ENCODE results near the gene MN1.

Gene MN1

DNA sequence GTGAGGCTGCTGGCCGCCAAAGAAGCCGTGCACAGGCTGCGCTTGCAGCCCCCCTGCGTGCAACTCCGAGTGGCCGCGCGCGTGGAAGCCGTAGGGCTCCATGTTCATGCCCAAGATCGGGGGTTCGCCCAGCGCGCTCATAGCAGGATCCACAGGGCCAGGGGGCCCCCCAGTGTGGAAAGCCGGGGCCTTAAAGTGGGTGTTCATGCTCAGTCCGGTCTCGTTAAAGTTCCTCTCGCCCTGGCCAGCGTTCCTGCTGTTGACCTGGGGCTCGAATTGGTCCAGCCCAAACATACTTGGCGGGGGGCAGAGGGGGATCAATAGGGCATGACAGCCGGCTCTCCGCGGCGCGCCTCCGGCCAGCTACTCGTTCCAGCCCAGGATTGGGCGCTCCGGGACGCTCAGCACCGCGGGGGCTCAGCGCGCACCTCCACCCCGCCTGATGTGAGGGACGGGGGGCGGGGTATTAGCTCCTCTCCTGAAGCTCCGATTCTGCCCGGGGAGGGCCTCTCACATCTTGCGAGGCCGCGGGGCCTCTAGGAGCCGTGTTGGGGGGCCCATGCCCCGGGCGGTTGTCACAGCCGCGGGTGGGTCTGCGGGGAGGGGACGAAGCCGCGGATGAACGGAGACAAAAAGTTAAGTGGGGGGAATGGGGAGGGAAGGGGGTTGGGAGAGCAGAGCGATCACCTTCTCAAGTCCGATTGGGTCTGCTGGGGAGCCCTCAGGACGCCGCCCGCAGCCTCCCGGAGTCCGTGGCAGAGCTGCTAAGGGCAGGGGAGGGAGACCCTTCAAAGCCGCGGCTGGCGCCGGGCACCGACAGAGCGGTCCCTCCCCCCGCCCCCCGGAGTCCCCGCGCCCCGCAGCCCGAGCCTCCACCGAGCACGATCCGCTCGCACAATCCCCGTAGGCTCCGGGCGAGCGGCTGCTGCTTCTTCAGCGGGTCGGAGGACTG is 1.0 kb downstream of the MN1 start:
- no peak for DNase-seq (ENCODE audit: low read depth, low spot score)

DNA sequence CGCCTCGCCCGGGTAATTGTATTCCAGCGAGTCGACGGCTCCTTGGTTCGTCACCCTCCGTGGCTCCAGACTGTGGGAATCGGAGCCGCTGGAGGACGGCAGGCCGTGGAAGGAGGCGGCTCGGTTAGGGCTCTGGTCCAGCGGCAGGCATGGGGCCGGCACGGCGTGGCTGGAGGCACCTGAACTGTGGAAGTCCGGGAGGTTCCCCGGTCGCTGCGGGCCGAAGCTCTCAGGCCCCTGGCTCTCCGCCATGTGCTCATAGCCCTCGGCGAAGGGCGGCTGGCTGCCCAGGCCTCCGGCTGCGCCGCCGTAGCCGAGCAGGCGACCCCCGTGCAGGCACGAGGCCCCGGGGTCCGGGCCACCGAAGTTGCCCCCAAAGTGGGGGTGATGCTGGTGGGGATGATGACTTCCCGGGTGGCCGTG is 1.7 kb downstream of the MN1 start:
- DNase-seq (ENCODE audit: low read depth, low spot score): no peak

DNA sequence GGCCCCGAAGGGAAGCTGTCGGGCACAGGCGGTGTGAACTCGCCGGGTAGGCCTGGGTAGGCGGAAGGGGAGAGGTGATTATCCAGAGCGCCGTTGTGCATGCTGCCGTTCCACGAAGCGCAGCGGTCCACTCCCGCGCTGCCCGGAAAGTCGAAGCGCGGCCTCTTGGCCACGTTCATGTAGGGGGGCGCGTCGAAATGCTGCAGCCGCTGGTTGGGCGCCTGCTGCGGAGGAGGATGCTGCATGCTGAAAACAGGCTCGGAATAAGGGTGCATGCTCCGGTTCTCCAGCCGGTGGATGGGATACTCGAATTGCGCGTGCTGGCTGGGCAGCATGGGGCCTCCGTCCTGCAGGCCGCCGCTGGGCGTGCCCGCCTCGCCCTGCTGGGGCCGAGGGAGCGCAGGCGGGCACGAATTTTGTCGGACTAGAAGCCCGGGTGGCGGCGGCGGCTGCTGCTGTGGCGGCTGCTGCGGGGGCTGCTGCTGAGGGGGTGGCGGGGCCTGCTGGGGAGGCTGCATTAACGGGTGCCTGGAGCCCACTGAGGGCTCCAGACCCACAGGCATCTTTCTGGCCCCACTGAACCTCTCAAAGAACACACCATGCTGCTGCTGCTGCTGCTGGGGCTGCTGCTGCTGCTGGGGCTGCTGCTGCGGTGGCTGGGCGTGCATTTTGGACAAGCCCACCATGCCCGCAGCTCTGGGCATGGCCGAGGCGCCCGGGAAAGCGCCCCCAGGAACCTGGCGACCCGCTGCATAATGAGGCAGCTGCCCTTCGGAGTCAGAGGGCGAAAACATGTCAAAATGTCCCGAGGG is 2.3 kb downstream of the MN1 start:
- DNase-seq (ENCODE audit: low read depth, low spot score): no peak

DNA sequence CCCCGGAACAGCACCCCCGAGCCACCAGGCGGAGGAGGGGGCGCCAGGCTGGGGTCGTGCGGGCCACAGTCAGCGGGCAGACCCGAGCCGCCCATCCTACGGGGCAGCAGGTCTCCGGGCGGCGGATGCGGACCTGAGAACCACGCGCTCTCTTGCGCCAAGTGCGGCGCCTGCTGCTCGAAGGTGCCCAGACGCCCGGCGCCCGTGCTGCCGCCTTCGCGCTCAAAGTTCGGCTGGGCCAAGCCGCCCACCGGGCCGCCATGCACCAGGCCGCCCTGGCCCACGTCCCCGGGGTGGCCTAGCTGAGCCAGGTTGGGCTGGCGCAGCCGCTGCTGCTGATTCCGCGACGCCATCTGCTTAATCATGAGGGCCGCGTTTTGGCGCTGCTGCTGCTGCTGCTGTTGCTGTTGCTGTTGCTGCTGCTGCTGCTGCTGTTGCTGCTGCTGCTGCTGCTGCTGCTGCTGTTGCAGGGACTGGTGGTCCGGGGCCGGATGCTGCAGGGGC is 3.0 kb downstream of the MN1 start:
- no peak for DNase-seq (ENCODE audit: low read depth, low spot score)

DNA sequence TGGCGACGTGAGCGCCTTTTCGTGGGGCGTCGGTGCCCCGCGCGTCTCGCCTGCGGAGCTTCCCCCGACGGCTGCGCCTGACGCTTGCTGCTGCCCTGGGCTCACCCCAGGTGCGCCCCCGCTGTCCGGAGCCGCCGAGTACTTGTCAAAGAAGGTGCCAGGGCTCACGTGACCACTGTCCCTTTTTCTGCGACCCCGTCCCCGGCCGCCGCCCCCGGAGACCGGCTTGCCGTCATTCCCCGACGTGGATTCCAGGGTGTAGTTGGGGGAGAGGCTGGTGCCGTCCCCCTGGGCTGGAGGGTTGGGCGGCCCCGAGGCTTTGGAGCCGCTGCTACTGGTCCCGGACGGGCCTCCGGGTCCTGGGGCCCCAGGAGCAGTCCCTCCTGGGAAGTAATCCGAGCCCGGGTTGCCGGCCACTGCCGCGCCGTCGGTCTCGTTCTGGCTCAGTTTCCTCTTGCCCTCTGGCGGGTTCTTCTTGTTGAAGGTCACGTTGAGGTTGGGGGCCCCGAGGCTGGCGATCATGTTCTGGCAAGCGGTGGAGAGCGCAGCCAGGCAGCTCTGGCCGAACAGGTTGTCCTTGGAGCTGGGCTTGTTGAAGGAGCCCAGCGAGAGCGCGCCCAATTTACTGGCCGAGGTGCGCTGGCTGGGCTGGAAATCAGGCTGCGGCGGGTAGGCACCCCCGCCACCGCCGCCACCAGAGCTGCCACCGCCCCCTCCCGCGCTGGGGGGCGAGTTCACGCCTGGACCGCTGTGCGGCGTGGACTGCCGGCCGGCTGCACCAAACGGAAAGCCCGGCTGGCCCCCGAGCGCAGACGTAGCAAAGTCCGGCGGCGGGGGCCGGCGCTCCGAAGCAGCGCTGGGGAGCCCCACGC is 3.8 kb downstream of the MN1 start:
- no peak for DNase-seq (ENCODE audit: low read depth, low spot score)

DNA sequence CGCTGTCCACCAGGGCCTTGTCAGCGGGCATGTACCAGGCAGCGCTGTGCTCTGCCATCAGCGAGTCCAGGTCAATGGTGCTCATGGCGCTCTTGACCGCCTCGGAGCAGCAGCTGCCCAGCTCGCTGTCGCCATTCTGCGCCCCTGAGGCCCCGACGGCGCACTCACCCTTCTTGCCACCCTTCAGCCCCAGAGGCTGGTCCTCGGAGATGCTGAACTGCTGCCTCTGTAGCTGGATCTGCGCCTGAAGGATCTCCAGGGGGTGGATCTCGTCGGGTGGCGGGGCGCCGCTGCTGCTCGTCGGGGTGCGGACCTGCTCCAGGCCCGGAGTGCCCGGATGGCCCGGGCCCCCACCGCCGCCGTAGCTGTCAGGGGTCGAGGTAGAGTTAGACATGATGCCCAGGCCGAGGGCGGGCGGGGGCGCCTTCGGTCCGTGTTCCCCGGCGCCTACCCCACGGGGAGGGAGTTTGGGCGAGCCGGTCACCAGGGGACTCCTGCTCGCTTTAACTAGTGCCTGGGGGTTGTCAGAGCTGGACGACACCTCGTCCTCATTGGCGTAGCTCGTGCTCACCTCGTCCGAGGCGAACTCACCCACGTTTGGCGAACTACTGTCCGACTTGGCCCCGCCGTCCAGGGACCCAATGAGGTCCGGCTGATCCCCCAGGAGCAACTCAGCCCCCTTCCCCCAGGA is 4.6 kb downstream of the MN1 start:
- DNase-seq (ENCODE audit: low read depth, low spot score): no peak

DNA sequence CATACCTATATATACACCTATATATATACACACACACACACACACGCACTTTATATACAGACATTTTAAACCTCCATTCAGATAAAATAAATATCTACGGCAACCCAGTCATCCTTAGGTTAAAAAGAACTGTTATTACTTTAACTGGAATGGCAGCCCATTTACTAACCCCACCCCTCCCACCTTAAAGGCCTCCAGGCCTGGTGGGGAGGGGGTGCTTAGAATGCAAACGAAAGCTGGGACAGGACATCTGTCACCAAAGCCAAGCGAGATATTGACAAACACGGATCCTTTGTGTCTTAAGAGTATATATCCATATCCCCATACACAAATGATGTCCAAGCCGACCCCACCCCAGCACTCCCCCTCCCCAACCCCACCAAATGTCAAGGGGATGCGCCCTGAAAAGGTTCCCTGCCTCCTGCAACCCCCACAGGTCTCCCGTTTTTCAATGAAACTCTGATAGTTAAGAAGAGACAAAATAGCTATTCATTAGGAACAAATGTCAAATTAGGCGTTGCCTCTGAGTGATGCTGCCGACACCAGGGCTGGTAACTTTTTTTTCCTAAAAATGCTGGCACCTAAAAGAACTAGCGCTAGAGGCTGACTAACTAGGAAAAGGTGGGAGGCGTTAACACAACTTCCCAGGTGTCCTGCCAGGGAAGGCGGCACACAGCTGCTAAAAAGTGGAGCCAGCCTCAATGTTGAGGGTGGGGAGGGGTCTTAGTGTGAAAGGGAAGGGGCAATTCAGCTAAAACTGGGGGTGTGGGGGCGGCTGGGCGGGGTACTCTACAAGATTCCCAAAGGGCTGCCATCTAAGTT is 5.6 kb downstream of the MN1 start:
- no peak for DNase-seq (ENCODE audit: low read depth, low spot score)

DNA sequence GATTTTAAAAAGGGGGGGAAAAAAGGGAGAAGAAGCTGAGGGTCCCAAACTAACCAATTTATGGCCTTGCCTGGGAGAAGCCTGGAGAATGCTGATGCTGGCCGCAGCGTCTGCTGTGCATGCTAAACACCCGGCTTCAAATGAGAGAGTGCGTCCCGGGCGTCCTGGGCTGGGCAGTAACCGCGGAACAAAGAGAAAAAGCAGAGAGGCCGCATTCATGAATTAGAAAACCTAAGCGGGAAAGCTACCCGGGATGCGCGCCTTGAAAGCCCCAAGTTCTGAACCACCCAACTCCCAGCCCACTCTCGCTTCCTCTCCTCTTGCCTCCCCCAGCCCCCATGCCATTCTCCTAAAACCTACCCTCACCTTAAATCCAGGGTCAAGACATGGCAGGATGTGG is 6.5 kb downstream of the MN1 start:
- no peak for DNase-seq (ENCODE audit: low read depth, low spot score)

DNA sequence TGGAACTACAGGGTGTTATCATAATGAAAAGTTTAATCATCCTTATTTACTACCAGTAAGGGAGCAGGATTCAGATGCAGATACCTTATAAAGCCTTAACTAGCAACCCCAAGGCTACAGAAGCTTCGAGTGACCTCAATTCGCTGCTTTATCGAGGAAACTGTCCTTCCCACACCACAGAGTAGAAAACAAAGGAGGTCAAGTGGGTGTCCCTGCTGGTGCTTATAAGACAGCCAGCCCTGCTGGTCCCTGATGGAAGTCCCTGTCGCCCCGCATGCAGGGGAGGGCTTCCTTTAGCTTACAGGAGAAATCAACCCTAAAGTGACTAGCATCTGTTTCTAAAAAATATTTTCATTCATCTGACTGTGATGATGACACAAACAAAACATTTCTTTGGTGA is 7.3 kb downstream of the MN1 start:
- no peak for DNase-seq (ENCODE audit: low read depth, low spot score)

DNA sequence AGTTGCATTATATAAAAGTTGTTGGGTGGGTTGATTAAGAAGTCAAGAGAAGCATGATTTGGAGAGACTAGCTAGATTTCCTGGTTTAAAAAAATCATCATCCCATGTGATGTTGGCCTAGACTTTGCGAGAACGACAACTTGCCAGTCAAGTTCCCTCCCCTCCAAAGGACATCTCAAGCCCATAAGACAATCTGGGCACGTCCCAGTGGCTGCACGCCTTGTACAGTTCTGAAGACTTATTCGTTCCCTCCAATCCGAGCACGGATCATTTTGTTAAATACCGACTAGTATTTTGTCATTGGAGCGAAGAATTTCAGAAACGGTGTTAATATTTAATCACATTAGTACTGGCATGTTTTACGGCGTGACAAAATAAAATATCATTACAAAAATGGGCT is 8.0 kb downstream of the MN1 start:
- no peak for DNase-seq (ENCODE audit: low read depth, low spot score)

DNA sequence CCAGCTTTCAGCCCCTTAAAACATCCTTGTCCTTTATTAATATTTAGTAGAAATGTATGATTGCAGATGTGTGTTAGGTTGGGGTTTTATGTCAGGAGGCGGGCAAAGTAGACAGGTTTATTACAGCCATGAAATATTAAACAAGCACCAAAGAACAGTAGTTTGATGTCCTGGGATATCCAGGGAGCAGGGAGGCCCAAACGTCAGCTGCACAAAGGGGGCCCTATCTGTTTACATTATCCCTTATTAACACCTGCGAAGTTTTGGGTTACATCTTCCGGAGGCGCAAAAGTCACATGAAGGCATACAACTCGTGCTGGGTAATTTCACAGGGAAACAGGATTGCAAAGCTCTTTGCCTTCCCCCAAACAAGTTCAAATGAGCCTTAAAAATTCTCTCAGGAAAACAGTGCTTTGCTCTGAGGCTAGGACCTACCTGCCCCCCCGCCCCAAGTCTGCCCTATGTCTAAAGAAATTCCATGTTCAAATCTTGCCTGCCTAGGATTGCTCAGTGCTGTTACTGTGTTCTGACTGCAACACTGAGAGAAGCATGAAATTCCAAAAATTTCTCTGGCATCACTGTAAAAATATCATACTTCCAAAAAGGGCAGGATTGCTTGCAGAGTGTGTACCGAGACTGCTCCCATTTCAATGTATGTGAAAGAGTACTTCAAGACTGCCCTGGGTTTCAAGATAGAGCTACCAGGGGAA is 8.9 kb downstream of the MN1 start:
- DNase-seq (ENCODE audit: low read depth, low spot score): no peak

DNA sequence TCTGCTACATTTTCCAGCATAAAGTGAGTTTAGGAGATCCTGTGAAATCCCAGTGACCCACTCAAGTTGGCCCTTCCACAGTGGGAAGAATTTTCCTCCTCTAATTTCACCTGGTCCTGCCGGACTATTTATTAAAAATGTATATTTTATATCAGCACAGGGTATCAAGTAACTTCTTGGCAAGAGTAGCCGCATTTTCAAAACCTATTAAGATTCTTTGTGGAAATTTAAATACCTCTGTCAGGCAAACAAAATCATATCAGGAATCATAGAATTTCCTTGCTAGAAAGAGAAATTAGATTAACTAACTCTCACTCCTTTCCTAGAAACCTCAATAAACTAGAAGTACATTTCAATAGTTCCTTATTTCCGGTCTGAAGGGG is 9.7 kb downstream of the MN1 start:
- no peak for DNase-seq (ENCODE audit: low read depth, low spot score)

DNA sequence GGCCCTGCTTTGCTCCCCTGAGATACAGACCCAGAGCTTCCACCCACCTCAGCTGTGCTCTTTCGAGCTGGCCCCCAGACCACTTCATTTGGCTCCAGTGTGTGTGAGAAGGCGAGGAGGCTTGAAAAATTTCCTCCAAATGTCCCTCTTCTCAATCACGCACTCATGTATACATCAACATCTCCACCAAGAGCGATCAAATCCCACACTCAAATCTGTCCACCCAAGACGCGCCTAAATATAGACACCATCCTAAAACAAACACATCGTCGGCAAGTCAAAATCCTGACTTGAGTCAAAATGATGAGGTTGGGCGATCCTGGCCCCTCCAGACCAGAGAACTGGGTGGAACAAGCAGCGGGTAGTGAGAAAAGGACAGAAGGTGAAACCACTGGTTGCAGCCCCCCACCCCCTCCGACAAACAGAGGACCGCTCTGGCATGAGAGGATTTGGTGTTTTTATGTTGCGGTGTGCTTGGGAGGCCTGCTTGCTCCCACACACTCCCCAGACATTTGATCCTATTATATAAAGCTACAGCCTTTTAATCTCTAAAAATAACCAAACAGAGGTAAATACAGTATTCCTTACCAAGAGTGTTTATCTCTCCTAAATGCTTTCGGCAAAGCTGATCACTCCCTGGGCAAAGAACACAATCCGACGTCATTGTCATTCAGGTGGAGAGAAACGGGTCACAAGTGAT is 10.2 kb downstream of the MN1 start:
- DNase-seq (ENCODE audit: low read depth, low spot score): no peak

DNA sequence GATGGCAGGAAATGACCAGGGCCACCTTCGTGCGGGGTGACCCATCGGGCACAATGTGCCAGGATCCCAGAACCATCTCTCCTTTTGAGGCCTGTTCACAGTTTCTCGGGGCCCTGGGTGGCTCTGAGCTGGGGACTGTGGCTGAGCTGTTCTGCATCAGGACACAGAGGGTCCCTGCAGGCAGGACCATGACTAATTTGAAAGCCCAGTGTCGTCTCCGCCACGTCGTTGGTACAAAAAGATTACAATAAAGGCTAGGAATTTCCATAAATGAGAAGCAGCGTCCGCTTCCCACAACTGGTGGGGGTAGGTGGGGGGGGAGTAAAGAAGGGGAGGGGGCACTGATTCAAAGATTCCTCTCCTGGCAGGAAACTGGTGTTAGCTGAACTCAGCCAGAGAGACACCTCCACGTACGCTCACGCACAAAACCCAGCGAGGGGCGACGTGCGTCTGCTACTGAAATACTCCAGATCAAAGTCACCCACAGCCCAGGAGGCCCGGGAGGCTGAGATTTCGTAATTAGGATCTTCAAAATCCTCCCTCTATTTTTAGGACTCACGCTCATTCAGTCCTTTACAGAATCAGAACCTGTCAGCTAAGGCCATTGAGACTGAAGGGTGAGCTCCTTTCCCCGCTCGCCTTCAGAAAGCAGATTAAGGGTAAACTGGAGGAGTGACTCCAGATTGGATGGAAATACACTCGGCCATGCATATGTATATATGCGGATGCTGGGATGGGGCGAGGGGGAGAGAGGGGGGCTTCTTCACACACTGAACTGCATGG is 11.0 kb downstream of the MN1 start:
- DNase-seq (ENCODE audit: low read depth, low spot score): no peak

DNA sequence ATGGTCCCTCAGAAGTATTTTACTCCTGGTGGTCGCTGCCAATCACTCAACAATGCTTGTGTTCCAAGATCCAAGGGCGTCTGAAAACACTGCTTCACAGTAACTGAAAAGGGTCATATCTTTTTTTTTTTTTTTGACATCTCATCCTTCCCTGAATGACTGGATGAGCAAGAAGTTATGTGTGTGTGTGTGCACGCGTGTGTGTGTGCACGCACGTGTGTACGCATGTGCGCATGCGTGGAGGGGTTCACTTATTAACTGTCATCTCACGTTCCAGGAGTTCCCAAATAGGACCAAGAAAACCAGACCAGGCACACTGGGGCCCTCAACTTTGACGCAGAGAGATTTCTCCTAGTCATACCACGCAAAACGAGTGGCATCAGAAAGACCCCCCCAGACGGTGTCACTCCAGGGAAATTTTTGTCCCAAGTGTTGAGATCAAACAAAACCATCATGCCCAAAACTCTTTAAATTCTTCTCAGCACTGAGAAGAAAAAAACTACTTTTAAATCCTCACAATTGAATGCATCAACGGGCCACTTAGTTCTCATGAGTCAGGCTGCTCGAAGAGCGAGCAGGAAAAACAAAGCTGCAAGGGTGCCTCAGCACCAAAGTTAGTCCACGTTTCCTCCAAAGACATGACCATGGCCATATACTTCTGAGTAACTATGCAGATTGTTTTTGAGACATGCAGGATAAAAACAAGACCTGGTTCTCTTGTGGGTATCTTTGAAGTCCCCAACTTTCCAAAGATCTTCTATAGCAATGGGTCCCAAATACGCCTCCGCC is 12.9 kb downstream of the MN1 start:
- DNase-seq (ENCODE audit: low read depth, low spot score): no peak

DNA sequence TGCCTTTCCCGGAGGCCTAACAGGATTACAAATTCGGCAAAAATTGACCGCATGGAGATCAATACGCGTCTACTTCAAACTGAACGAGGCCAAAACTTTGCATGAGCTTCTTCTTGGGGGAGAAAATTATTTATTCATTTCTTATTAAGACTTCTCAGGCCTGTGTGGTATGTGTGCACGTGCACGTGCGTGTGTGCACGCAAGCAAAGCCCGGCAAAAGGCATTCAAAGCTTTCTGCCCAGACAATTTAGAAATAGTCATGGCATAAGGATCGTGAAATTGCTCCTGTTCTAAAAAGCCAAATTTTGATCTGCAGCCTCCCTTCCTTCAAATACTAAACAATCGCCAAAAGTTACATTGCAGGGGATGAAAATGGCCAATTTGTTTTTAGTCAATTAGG is 14.6 kb downstream of the MN1 start:
- DNase-seq (ENCODE audit: low read depth, low spot score): no peak

DNA sequence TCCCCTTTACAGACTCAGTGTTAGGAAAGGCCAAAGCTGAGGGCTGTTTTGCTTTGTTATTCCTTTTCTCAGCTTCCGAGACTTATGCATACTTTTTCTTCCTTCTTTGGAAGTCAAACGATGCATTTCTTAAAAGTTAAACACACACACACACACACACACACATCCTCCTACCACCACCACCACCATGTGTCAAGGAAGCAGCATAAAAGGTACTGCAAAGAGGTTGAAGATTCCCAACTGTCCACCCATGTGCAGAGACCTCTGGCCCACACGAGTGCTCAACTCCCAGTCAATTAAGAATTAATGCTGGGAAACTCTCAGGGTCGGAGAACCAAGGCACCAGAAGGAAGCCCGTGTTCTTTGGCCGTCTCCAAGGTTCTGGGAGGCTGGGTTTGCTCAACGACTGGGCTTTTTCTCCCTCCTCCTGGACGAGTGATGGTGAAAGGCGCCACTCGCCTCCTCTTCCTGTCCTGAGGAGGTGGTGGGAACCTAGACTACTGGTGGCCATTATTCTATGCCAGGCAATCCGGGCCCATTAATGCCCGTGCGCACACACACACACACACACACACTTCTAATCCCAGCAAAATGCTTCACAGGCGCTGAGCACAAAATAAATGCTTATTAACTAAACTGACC is 15.1 kb downstream of the MN1 start:
- DNase-seq (ENCODE audit: low read depth, low spot score): no peak
